OCI-LY1 (cell line): ENCODE measurements around the gene LEF1.

Experiments used
- H2AFZ ChIP-seq: fragments of 200-600 bp; sonication (generic), shearing (Covaris generic); 2 replicates; pipeline ENCODE4 v1.6.0; 2014; ENCODE audit warnings: antibody characterized with exemption, mild to moderate bottlenecking, low read length
- H3F3A ChIP-seq: fragments of 200-600 bp; sonication (generic), shearing (Covaris generic); 2 replicates; pipeline ENCODE4 v1.6.0; 2014; ENCODE audit warnings: mild to moderate bottlenecking, antibody characterized with exemption, low read length, moderate library complexity; ENCODE audit not compliant: insufficient read depth
- H3K27ac ChIP-seq: fragments of 200-600 bp; sonication (generic); 2 replicates; pipeline ENCODE4 v1.5.1; 2014; ENCODE audit warnings: low read length, mixed run types, mild to moderate bottlenecking, low read depth; ENCODE audit not compliant: poor library complexity, severe bottlenecking
- H3K27me3 ChIP-seq: fragments of 200-600 bp; sonication (generic); 2 replicates; pipeline ENCODE4 v1.6.0; 2014; ENCODE audit warnings: antibody characterized with exemption, mild to moderate bottlenecking, low read length, moderate library complexity; ENCODE audit not compliant: insufficient read depth
- H3K36me3 ChIP-seq: fragments of 200-600 bp; sonication (generic); 2 replicates; pipeline ENCODE4 v1.6.1; 2014; ENCODE audit warnings: mild to moderate bottlenecking, antibody characterized with exemption, low read length, moderate library complexity, mixed read lengths; ENCODE audit not compliant: insufficient read depth
- H3K4me1 ChIP-seq: fragments of 200-600 bp; sonication (generic); 2 replicates; pipeline ENCODE4 v1.5.1; 2014; ENCODE audit warnings: mild to moderate bottlenecking, low read length, moderate library complexity; ENCODE audit not compliant: insufficient read depth, severe bottlenecking
- H3K4me2 ChIP-seq: fragments of 200-600 bp; sonication (generic), shearing (Covaris generic); 2 replicates; pipeline ENCODE4 v1.6.1; 2014; ENCODE audit warnings: low read length
- H3K4me3 ChIP-seq: fragments of 200-600 bp; sonication (generic); 2 replicates; pipeline ENCODE4 v1.5.1; 2014; ENCODE audit warnings: low read length, low read depth, mild to moderate bottlenecking, mixed read lengths; ENCODE audit not compliant: poor library complexity, severe bottlenecking
- H3K79me2 ChIP-seq: fragments of 200-600 bp; shearing (Covaris generic); 2 replicates; pipeline ENCODE4 v1.6.1; 2016; ENCODE audit warnings: mixed run types, low read length, mixed read lengths; ENCODE audit not compliant: insufficient read depth
- H3K9ac ChIP-seq: fragments of 200-600 bp; sonication (generic), shearing (Covaris generic); 2 replicates; pipeline ENCODE4 v1.6.1; 2014; ENCODE audit warnings: mild to moderate bottlenecking, low read length, mixed read lengths
- H3K9me2 ChIP-seq: fragments of 200-600 bp; sonication (generic), shearing (Covaris generic); 2 replicates; pipeline ENCODE4 v1.6.1; 2014; ENCODE audit warnings: low read depth, mild to moderate bottlenecking, low read length, mixed read lengths
- H3K9me3 ChIP-seq: fragments of 200-600 bp; shearing (Covaris generic); 2 replicates; pipeline ENCODE4 v1.6.1; 2014; ENCODE audit warnings: low read length, mixed read lengths
- H4K20me1 ChIP-seq: fragments of 200-600 bp; sonication (generic), shearing (Covaris generic); 2 replicates; pipeline ENCODE4 v1.6.0; 2016; ENCODE audit warnings: mild to moderate bottlenecking, low read length; ENCODE audit not compliant: insufficient read depth
- CTCF ChIP-seq: fragments of 200-600 bp; sonication (generic), shearing (Covaris generic); IDR thresholded peaks from 2 replicates; pipeline ENCODE4 v1.5.1; 2017; ENCODE audit warnings: mild to moderate bottlenecking, antibody characterized with exemption, low read length, moderate library complexity, mixed read lengths
- EZH2 ChIP-seq: fragments of 200-600 bp; sonication (generic), shearing (Covaris generic); IDR thresholded peaks from 2 replicates; pipeline ENCODE4 v1.8.0; 2017; ENCODE audit warnings: borderline replicate concordance, mixed run types, mild to moderate bottlenecking, antibody characterized with exemption, low read length, moderate library complexity, mixed read lengths

Gene LEF1

GRCh38 chr4:108129196-108129595, 39.5 kb downstream of the LEF1 start:
- Histone ChIP-seq H3K9me3 (no peaks in the 10 kb centered on the region), H3K4me3 (no peak overlapping the region), H3K27me3 (no peaks in the 10 kb centered on the region), H4K20me1 (no peaks in the 10 kb centered on the region), H3K27ac (no peak overlapping the region), H3K9me2 (no peaks in the 10 kb centered on the region), H3K4me2 (no peak overlapping the region), H2AFZ (no peak overlapping the region), H3F3A (no peaks in the 10 kb centered on the region), H3K79me2 (peaks cover 92% of the 10 kb centered on the region), H3K9ac (no peak overlapping the region), H3K4me1 (peaks cover 11% of the 10 kb centered on the region), H3K36me3 (peaks cover 78% of the 10 kb centered on the region)
- TF ChIP-seq EZH2 (no peak), CTCF (no peak)

GRCh38 chr4:108126806-108127205, 41.9 kb downstream of the LEF1 start:
- Histone ChIP-seq H4K20me1 (no peaks in the 10 kb centered on the region), H2AFZ (no peak overlapping the region), H3K9me3 (no peaks in the 10 kb centered on the region), H3K4me1 (peaks cover 20% of the 10 kb centered on the region), H3K4me2 (no peak overlapping the region), H3K36me3 (peaks cover 71% of the 10 kb centered on the region), H3K9me2 (no peaks in the 10 kb centered on the region), H3K27me3 (no peaks in the 10 kb centered on the region), H3K27ac (no peak overlapping the region), H3K9ac (no peak overlapping the region), H3F3A (no peaks in the 10 kb centered on the region), H3K4me3 (no peak overlapping the region), H3K79me2 (peaks cover 88% of the 10 kb centered on the region)
- TF ChIP-seq EZH2: no peak
- TF ChIP-seq CTCF: no peak

GRCh38 chr4:108120789-108121188, 47.9 kb downstream of the LEF1 start:
- Histone ChIP-seq H3K36me3 (peaks cover 28% of the 10 kb centered on the region), H2AFZ (no peak overlapping the region)

More at GRCh38 chr4:108120789-108121188, 47.9 kb downstream of the LEF1 start:
- H3F3A ChIP-seq: no peaks in the 10 kb centered on the region
- H3K27me3 ChIP-seq: no peaks in the 10 kb centered on the region
- no peaks in the 10 kb centered on the region for H3K9me2 ChIP-seq
- H3K79me2 ChIP-seq: peaks cover 76% of the 10 kb centered on the region
- H4K20me1 ChIP-seq: no peaks in the 10 kb centered on the region
- H3K4me2 ChIP-seq: no peak overlapping the region
- TF ChIP-seq CTCF: no peak
- TF ChIP-seq EZH2: no peak
- H3K9me3 ChIP-seq: no peaks in the 10 kb centered on the region
- no peak overlapping the region for H3K4me3 ChIP-seq
- H3K4me1 ChIP-seq: peaks cover 68% of the 10 kb centered on the region
- no peak overlapping the region for H3K9ac ChIP-seq
- peak overlapping the region; percentile 42 for H3K27ac ChIP-seq
